Psoas muscle (tissue), 8 donors: ENCODE measurements around the gene CASR. TPM values are rescaled to one million over a fixed set of nuclear protein-coding genes. Genes with fewer than 3 reads are reported as not detected.

Experiments used
- ATAC-seq, 4 donors: fragments of 200-7000 bp; cut with Tn5 transposase; one replicate each; pipeline ENCODE4 v1.9.1; 2020; ENCODE audit warnings: moderate library complexity in 3 of 4, mild to moderate bottlenecking in 2 of 4
- DNase-seq, 2 donors: peaks; one replicate each; pipeline ENCODE4 v3.0.0-alpha.2; 2020
- H3K27ac ChIP-seq: fragments of 200-600 bp; one replicate; pipeline ENCODE4 v1.8.0; 2022
- H3K27me3 ChIP-seq, 3 donors: fragments of 200-600 bp in 1 of 3; one replicate each; pipeline versions ENCODE4 v1.6.1 to v1.8.0; 2013 to 2022; ENCODE audit warnings: low read length in 2 of 3, mild to moderate bottlenecking in 2 of 3, moderate library complexity in 1 of 3; ENCODE audit not compliant: insufficient read depth in 3 of 3
- H3K36me3 ChIP-seq, 2 donors: fragments of 200-600 bp in 1 of 2; one replicate each; pipeline versions ENCODE4 v1.6.1 to v1.8.0; 2013 to 2022; ENCODE audit warnings: low read depth in 1 of 2, mild to moderate bottlenecking in 1 of 2, moderate library complexity in 1 of 2; ENCODE audit not compliant: insufficient read depth in 1 of 2
- H3K4me1 ChIP-seq: fragments of 200-600 bp; one replicate; pipeline ENCODE4 v1.8.0; 2022
- H3K4me3 ChIP-seq: fragments of 200-600 bp; one replicate; pipeline ENCODE4 v1.8.0; 2022; ENCODE audit warnings: mild to moderate bottlenecking
- H3K9me3 ChIP-seq: fragments of 200-600 bp; one replicate; pipeline ENCODE4 v1.8.0; 2022
- CTCF ChIP-seq: fragments of 200-600 bp; IDR thresholded peaks from one replicate; pipeline ENCODE4 v1.8.0; 2022; ENCODE audit warnings: antibody characterized with exemption
- WGBS, 3 donors: extraction: QIAGEN DNeasy Blood & Tissue Kit; methylation state at CpG; one replicate each; pipeline versions ENCODE4 v1.1.6 to v1.1.7; 2013; 5-methylcytosine and 5-hydroxymethylcytosine counted together
- intact Hi-C, 2 donors: fragments of 100-400 bp; cut with DNase I; formaldehyde crosslinking; loops; one replicate each; pipeline versions ENCODE4 v1.11.0 to v1.14.2; 2022
- polyA plus RNA-seq, 3 donors: library from polyadenylated mRNA; stranded (reverse); fragments of 200-250 nt; gene quantifications; one replicate each; pipeline ENCODE4 v1.2.3, GENCODE V29; 2013
- total RNA-seq, 4 donors: library from RNA; stranded (reverse); fragmentation: NEBNext Ultra II Directional in 2 of 4; extraction: Animal tissue kit (Norgen Biotek cat#: 25700) in 2 of 4; gene quantifications; one replicate each; pipeline versions ENCODE4 v1.2.1 to v1.2.4, GENCODE V29; 2021 to 2023
- donor health status: healthy with polysubstance abuse.
- donor health status: DM: no; HTN: no; CAD: no; lungs with moderate emphysema.
- donor health status: Bipolar disorder and iron deficiency.
- donor health status: healthy.
- donor health status: DM: yes; HTN: yes; CAD: no.
- donor health status: DM: no; HTN: no; CAD: no.
- donor health status: DM: no; HTN: no; CAD: no.
- donor health status: DM: yes; HTN: yes; CAD: no.

CASR gene
- total and polyA plus RNA-seq, 7 donors: 0.02 TPM; not detected in 6

DNA sequence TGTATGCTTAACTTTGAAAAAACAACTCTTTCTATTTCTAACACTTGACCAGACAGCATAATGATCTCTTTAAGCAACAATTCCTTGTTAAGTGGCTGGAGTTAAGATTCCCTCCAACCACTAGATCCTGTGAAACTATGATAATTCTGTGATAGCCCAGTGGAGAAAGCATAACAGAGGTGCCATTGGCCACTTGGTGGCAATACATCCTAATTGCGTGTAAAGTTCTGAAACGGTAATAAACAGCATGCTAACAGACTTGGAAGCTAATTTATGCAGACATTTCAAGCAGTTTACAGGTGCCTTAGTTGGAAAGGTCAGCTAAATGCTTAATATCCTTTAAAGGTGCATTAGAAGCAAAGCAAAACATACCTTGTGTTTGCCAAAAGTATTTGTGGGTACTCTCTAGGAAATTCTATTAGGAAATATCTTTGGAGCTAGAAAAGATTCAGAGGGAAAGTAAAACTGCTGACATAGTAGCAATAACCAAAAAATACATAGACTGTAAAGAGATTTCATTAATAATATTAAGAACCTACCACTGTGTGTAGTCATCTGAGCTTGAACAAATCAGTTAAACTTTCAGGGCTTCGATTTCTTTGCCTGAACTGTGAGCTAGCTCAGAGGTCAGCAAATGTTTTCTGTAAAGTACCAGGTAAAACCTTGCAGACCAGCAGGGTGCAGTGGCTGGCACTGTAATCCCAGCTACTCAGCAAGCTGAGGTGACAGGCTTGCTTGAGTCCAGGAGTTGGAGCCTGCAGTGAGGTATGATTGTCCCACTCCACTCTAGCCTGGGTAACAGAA, 122.6 kb downstream of the CASR start:
- Histone ChIP-seq H3K36me3 (no peaks in the 10 kb centered on the region), H3K4me1 (no peaks in the 10 kb centered on the region), H3K27ac (no peak overlapping the region), H3K27me3 (no peaks in the 10 kb centered on the region), H3K4me3 (no peak overlapping the region), H3K9me3 (no peaks in the 10 kb centered on the region)
- no peak for ATAC-seq
- WGBS, 3 donors: 15 to 22% (median 21%) methylated on average over 3 of the region's 3 CpGs
- TF ChIP-seq CTCF: no peak
- no peak for DNase-seq
- intact Hi-C loops: no loop called here

GRCh38 chr3:122306622-122306953, 123.1 kb downstream of the CASR start:
- Histone ChIP-seq H3K4me1 (no peaks in the 10 kb centered on the region), H3K27ac (no peak overlapping the region), H3K9me3 (no peaks in the 10 kb centered on the region), H3K36me3 (no peaks in the 10 kb centered on the region), H3K27me3 (no peaks in the 10 kb centered on the region), H3K4me3 (no peak overlapping the region)
- no peak for TF ChIP-seq CTCF
- ATAC-seq: no peak
- intact Hi-C loops: no loop called here
- WGBS, 3 donors: 37 to 51% (median 41%) methylated on average over 2 of the region's 2 CpGs
- DNase-seq: no peak

- intact Hi-C loops: no loop called here
- Histone ChIP-seq H3K4me1 (no peaks in the 10 kb centered on the region), H3K4me3 (no peak overlapping the region), H3K27me3 (no peaks in the 10 kb centered on the region), H3K27ac (no peak overlapping the region), H3K36me3 (no peaks in the 10 kb centered on the region), H3K9me3 (no peaks in the 10 kb centered on the region)
- DNase-seq (no peak), ATAC-seq (no peak)
- TF ChIP-seq CTCF: no peak
- WGBS, 3 donors: 78 to 80% (median 80%) methylated on average over 4 of the region's 4 CpGs
Measured at GRCh38 chr3:122307094-122307687, 123.7 kb downstream of the CASR start.

- no peaks in the 10 kb centered on the region for H3K9me3 ChIP-seq
- no peaks in the 10 kb centered on the region for H3K36me3 ChIP-seq
- H3K4me3 ChIP-seq: no peak overlapping the region
- intact Hi-C loops: no loop called here
- no peak overlapping the region for H3K27ac ChIP-seq
- no peaks in the 10 kb centered on the region for H3K27me3 ChIP-seq
- TF ChIP-seq CTCF: no peak
- no peak for ATAC-seq
- H3K4me1 ChIP-seq: no peaks in the 10 kb centered on the region
- no peak for DNase-seq
Measured at GRCh38 chr3:122307976-122308375, 124.5 kb downstream of the CASR start.
